K562 (cell line): ENCODE results near the gene KATNAL2. TPM values are rescaled to one million over a fixed set of nuclear protein-coding genes. Genes with fewer than 3 reads are reported as not detected.

Experiments used
- ATAC-seq: fragments of 200-7000 bp; cut with Tn5 transposase; 3 replicates; pipeline ENCODE4 v1.9.1; 2020; ENCODE audit warnings: moderate library complexity
- BruUV-seq: library from RNA; stranded (reverse); fragments of 400-500 nt; replicated peaks from 2 replicates; lab custom pipeline; 2021; lab: Mats Ljungman, UMichigan
- CTCF ChIA-PET: fragments of 300-600 bp; formaldehyde crosslinking; extraction: SDS; loops from one replicate; lab custom pipeline; 2021; ENCODE audit warnings: low intra/inter-chr PET ratio; lab: Yijun Ruan, JAX
- POLR2A ChIA-PET: fragments of 300-600, 350-650 bp; sonication (Branson Sonifier 250); formaldehyde crosslinking; extraction: SDS; loops from one replicate; lab custom pipeline; 2021; ENCODE audit warnings: antibody characterized with exemption, inconsistent platforms; lab: Yijun Ruan, JAX
- DNase-seq, 4 experiments: peaks; one replicate each; pipeline versions ENCODE4 v3.0.0 to v3.0.0-alpha.2; 2011 to 2018; ENCODE audit warnings: low spot score in 3 of 4, mixed read lengths in 3 of 4; ENCODE audit errors: extremely low read depth in 1 of 4
- FAIRE-seq: peaks from 2 replicates; lab custom pipeline; 2011; peaks lifted over from hg19 to GRCh38; lab: Jason Lieb, UNC
- H2AFZ ChIP-seq: 2 replicates; pipeline ENCODE4 v1.6.0; 2011; ENCODE audit warnings: low read depth, low read length, control low read depth, inconsistent platforms
- H3K27ac ChIP-seq: fragments of 200-600 bp; 3 replicates; pipeline ENCODE4 v1.8.0; 2011; ENCODE audit warnings: low read depth, mild to moderate bottlenecking, control low read depth, inconsistent platforms, low read length, moderate library complexity, mixed read lengths; ENCODE audit errors: extremely low read depth
- H3K27me3 ChIP-seq, 2 experiments: fragments of 300-600 bp in 1 of 2; 2 replicates in 1 of 2; 3 replicates in 1 of 2; pipeline versions ENCODE4 v1.6.0 to v1.8.0; 2011; ENCODE audit warnings: inconsistent platforms in 2 of 2, low read length in 2 of 2, mild to moderate bottlenecking in 1 of 2, mixed read lengths in 1 of 2, moderate library complexity in 1 of 2; ENCODE audit not compliant: control insufficient read depth in 2 of 2, insufficient read depth in 2 of 2
- H3K36me3 ChIP-seq: fragments of 300-600 bp; 3 replicates; pipeline ENCODE4 v1.8.0; 2011; ENCODE audit warnings: mild to moderate bottlenecking, low read length, inconsistent platforms; ENCODE audit not compliant: control insufficient read depth, insufficient read depth
- H3K4me1 ChIP-seq, 2 experiments: fragments of 200-600 bp in 1 of 2; replicated peaks in 1 of 2; 2 replicates in 1 of 2; 3 replicates in 1 of 2; pipeline versions ENCODE4 v1.5.1 to v1.8.0; 2011; ENCODE audit warnings: inconsistent platforms in 2 of 2, low read length in 2 of 2, mild to moderate bottlenecking in 1 of 2, mixed read lengths in 1 of 2, moderate library complexity in 1 of 2; ENCODE audit not compliant: control insufficient read depth in 2 of 2, insufficient read depth in 2 of 2
- H3K4me2 ChIP-seq: 2 replicates; pipeline ENCODE4 v1.6.1; 2011; ENCODE audit warnings: low read length, control low read depth, inconsistent platforms, mixed read lengths; ENCODE audit not compliant: insufficient read depth
- H3K4me3 ChIP-seq: fragments of 200-600 bp; sonication (generic), shearing (Covaris generic); 2 replicates; pipeline ENCODE4 v1.5.1; 2016; ENCODE audit warnings: control low read depth, inconsistent platforms
- H3K79me2 ChIP-seq: fragments of 200-600 bp; 3 replicates; pipeline ENCODE4 v1.8.0; 2011; ENCODE audit warnings: low read length, inconsistent platforms; ENCODE audit not compliant: control insufficient read depth, insufficient read depth
- H3K9ac ChIP-seq, 2 experiments: 2 replicates each; pipeline versions ENCODE4 v1.6.0 to v1.6.1; 2011; ENCODE audit warnings: low read depth in 2 of 2, low read length in 2 of 2, control low read depth in 1 of 2, inconsistent platforms in 1 of 2, mild to moderate bottlenecking in 1 of 2, mixed read lengths in 1 of 2; ENCODE audit not compliant: insufficient read depth in 1 of 2
- H3K9me1 ChIP-seq: one replicate; pipeline ENCODE4 v1.6.0; 2011; ENCODE audit warnings: inconsistent platforms, mild to moderate bottlenecking, low read length, moderate library complexity; ENCODE audit not compliant: control insufficient read depth, insufficient read depth
- H3K9me3 ChIP-seq: replicated peaks from 2 replicates; pipeline ENCODE4 v1.5.1; 2011; ENCODE audit warnings: low read depth, low read length, inconsistent platforms; ENCODE audit not compliant: control insufficient read depth, insufficient read depth
- H4K20me1 ChIP-seq: replicated peaks from 2 replicates; pipeline ENCODE4 v1.6.1; 2011; ENCODE audit warnings: low read length, inconsistent platforms, mixed read lengths; ENCODE audit not compliant: control insufficient read depth, insufficient read depth
- CHCHD3 ChIP-seq: fragments of 250-450 bp; sonication (Bioruptor Pico); IDR thresholded peaks from 2 replicates; pipeline ENCODE4 v2.1.2; 2022; ENCODE audit warnings: mild to moderate bottlenecking
- CREB1 ChIP-seq, 2 experiments: sonication (generic) in 1 of 2; formaldehyde crosslinking in 1 of 2; IDR thresholded peaks; 2 replicates each; pipeline versions ENCODE4 v1.6.1 to v1.8.0; 2012 to 2022; ENCODE audit warnings: inconsistent platforms in 1 of 2, mild to moderate bottlenecking in 1 of 2, missing genetic modification reagents in 1 of 2, moderate library complexity in 1 of 2
- HNRNPL ChIP-seq: fragments of 200-400 bp; formaldehyde crosslinking; IDR thresholded peaks from 2 replicates; pipeline ENCODE4 v1.6.1; 2017; ENCODE audit warnings: low read depth, mild to moderate bottlenecking, low read length
- MTF1 ChIP-seq: fragments of 250-450 bp; sonication (Bioruptor Pico); IDR thresholded peaks from 2 replicates; pipeline ENCODE4 v1.9.0; 2021; ENCODE audit warnings: moderate library complexity, mild to moderate bottlenecking, inconsistent platforms, borderline replicate concordance
- NELFE ChIP-seq: IDR thresholded peaks from 2 replicates; pipeline ENCODE4 v1.6.1; 2011; ENCODE audit warnings: mild to moderate bottlenecking; ENCODE audit not compliant: insufficient read depth, insufficient read length
- NFATC3 ChIP-seq: fragments of 450-650 bp; IDR thresholded peaks from 2 replicates; pipeline ENCODE4 v1.6.1; 2017; ENCODE audit warnings: mild to moderate bottlenecking
- NFE2L1 ChIP-seq: fragments of 450-650 bp; IDR thresholded peaks from 2 replicates; pipeline ENCODE4 v1.6.1; 2016; ENCODE audit warnings: missing genetic modification characterization, low read depth, mild to moderate bottlenecking, missing compliant biosample characterization, moderate library complexity, borderline replicate concordance
- PPARD ChIP-seq: fragments of 250-450 bp; sonication (Bioruptor Pico); IDR thresholded peaks from 2 replicates; pipeline ENCODE4 v1.8.0; 2022; ENCODE audit warnings: inconsistent platforms, mild to moderate bottlenecking, moderate library complexity
- TBP ChIP-seq: optimal IDR thresholded peaks from 2 replicates; pipeline ENCODE3; 2011; ENCODE audit warnings: low read depth, low read length, improper control_type of control experiment
- TEAD1 ChIP-seq, 2 experiments: fragments of 450-650 bp in 1 of 2; sonication (generic) in 1 of 2; formaldehyde crosslinking; IDR thresholded peaks; 2 replicates each; pipeline versions ENCODE4 v1.4.0 to v1.8.0; 2020 to 2022; ENCODE audit warnings: mild to moderate bottlenecking in 2 of 2, missing genetic modification reagents in 1 of 2
- ZNF165 ChIP-seq: fragments of 250-450 bp; sonication (Bioruptor Pico); IDR thresholded peaks from 2 replicates; pipeline ENCODE4 v1.4.0; 2020; ENCODE audit warnings: borderline replicate concordance
- WGBS: fragments of 100-300 bp; shearing (Covaris generic); methylation state at CpG from one replicate; pipeline ENCODE4 v1.1.6; 2016; ENCODE audit warnings: low coverage, mixed read lengths; ENCODE audit not compliant: insufficient coverage; ENCODE audit errors: missing lambda C conversion rate; 5-methylcytosine and 5-hydroxymethylcytosine counted together
- in situ Hi-C: fragments of 300-500 bp; cut with MboI; formaldehyde crosslinking; loops from 4 replicates; pipeline ENCODE4 v1.15.0; 2018; ENCODE audit warnings: inconsistent platforms, mixed read lengths
- intact Hi-C: fragments of 100-400 bp; cut with micrococcal nuclease; formaldehyde crosslinking; loops from 2 replicates; pipeline ENCODE4 v1.14.2; 2022
- polyA plus RNA-seq, 8 experiments: library from polyadenylated mRNA; depleted of rRNA in 4 of 8; stranded (reverse) in 5 of 8; unstranded in 3 of 8; fragments of >200 nt; fragmentation: Nextera tagmentation in 2 of 8; fragmentation: Illumina TruSeq in 1 of 8; extraction: Ambion mirVana in 2 of 8; extraction: Trizol in 1 of 8; gene quantifications; 2 replicates each; pipeline versions ENCODE4 v1.2.1 to v1.2.3, GENCODE V29; 2011 to 2014; ENCODE audit warnings: inconsistent platforms in 1 of 8, missing spikeins in 1 of 8
- total RNA-seq, 7 experiments: library from RNA; depleted of rRNA in 6 of 7; stranded (reverse); fragments of >200 nt in 6 of 7; fragmentation: Illumina TruSeq in 2 of 7; extraction: Trizol in 2 of 7; gene quantifications; 2 replicates each; pipeline versions ENCODE4 v1.2.1 to v1.2.3, GENCODE V29; 2011 to 2021; ENCODE audit warnings: low replicate concordance in 1 of 7
- TF ChIP-seq, protein P1 (sequence below), 2 experiments: IDR thresholded peaks; 2 replicates each; pipeline ENCODE4 v1.6.1; 2012; ENCODE audit warnings: improper control_type of control experiment in 2 of 2, low read depth in 2 of 2, low read length in 2 of 2, borderline replicate concordance in 1 of 2
- TF ChIP-seq, protein P2 (sequence below): sonication (generic); formaldehyde crosslinking; IDR thresholded peaks from 2 replicates; pipeline ENCODE4 v1.8.1; 2023; ENCODE audit warnings: missing genetic modification reagents, mild to moderate bottlenecking, borderline replicate concordance
- TF ChIP-seq, protein P3 (sequence below): fragments of 450-650 bp; formaldehyde crosslinking; IDR thresholded peaks from 2 replicates; pipeline ENCODE4 v1.4.0; 2020; ENCODE audit warnings: mild to moderate bottlenecking, mixed read lengths

Gene KATNAL2
- total and polyA plus RNA-seq, 9 of the 15 experiments (the other 6 are each of a cell fraction or from before 2014, with no cell fraction given), result 0.08 to 1.2 (median 0.48) TPM

DNA sequence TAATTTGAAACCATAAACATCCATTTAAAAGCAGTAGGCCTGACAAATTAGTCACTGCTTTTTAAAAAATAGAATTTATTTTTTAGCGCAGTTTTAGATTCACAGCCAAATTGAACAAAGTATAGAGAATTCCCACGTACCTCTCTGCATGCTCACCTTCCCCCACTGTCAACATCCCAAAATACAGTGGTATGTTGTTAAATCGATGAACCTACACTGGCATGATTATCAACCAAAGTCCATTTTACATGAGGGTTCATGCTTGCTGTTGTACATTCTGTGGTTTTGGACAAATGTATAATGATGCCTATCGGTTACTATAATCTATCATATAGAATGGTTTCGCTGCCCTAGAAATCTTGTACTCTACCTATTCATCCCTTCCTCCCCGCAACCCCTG is 123.6 kb downstream of the KATNAL2 start:
- Histone ChIP-seq H3K27ac (no peak overlapping the region), H3K79me2 (no peaks in the 10 kb centered on the region), H3K36me3 (no peaks in the 10 kb centered on the region), H3K4me1 (no peaks in the 10 kb centered on the region), H3K9me1 (no peaks in the 10 kb centered on the region), H3K9ac (no peak overlapping the region), H3K4me3 (no peak overlapping the region), H4K20me1 (no peaks in the 10 kb centered on the region), H2AFZ (no peak overlapping the region), H3K4me2 (no peak overlapping the region), H3K27me3 (peaks cover 0 to 2% of the 10 kb centered on the region in 2 experiments; a peak in 3 of 5 replicates), H3K9me3 (no peaks in the 10 kb centered on the region)
- intact Hi-C loops (no loop called here), in situ Hi-C loops (no loop called here)
- POLR2A ChIA-PET, result no interaction called here
- DNase-seq, result no peak
- CTCF ChIA-PET, result no interaction called here
- no peak for FAIRE-seq
- WGBS, result 6% methylated on average over 6 of the region's 6 CpGs
- BruUV-seq, result no TSS peak
- no peak for ATAC-seq
- TF ChIP-seq NELFE, result no peak
- no peak for TF ChIP-seq HNRNPL
- TF ChIP-seq, protein P1, sequence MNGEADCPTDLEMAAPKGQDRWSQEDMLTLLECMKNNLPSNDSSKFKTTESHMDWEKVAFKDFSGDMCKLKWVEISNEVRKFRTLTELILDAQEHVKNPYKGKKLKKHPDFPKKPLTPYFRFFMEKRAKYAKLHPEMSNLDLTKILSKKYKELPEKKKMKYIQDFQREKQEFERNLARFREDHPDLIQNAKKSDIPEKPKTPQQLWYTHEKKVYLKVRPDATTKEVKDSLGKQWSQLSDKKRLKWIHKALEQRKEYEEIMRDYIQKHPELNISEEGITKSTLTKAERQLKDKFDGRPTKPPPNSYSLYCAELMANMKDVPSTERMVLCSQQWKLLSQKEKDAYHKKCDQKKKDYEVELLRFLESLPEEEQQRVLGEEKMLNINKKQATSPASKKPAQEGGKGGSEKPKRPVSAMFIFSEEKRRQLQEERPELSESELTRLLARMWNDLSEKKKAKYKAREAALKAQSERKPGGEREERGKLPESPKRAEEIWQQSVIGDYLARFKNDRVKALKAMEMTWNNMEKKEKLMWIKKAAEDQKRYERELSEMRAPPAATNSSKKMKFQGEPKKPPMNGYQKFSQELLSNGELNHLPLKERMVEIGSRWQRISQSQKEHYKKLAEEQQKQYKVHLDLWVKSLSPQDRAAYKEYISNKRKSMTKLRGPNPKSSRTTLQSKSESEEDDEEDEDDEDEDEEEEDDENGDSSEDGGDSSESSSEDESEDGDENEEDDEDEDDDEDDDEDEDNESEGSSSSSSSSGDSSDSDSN (IDR thresholded peaks at IDR 0.05; ENCODE audit: borderline replicate concordance in 1 of 2, low read depth in 2 of 2, low read length in 2 of 2), result no peak
- TF ChIP-seq, protein P2, sequence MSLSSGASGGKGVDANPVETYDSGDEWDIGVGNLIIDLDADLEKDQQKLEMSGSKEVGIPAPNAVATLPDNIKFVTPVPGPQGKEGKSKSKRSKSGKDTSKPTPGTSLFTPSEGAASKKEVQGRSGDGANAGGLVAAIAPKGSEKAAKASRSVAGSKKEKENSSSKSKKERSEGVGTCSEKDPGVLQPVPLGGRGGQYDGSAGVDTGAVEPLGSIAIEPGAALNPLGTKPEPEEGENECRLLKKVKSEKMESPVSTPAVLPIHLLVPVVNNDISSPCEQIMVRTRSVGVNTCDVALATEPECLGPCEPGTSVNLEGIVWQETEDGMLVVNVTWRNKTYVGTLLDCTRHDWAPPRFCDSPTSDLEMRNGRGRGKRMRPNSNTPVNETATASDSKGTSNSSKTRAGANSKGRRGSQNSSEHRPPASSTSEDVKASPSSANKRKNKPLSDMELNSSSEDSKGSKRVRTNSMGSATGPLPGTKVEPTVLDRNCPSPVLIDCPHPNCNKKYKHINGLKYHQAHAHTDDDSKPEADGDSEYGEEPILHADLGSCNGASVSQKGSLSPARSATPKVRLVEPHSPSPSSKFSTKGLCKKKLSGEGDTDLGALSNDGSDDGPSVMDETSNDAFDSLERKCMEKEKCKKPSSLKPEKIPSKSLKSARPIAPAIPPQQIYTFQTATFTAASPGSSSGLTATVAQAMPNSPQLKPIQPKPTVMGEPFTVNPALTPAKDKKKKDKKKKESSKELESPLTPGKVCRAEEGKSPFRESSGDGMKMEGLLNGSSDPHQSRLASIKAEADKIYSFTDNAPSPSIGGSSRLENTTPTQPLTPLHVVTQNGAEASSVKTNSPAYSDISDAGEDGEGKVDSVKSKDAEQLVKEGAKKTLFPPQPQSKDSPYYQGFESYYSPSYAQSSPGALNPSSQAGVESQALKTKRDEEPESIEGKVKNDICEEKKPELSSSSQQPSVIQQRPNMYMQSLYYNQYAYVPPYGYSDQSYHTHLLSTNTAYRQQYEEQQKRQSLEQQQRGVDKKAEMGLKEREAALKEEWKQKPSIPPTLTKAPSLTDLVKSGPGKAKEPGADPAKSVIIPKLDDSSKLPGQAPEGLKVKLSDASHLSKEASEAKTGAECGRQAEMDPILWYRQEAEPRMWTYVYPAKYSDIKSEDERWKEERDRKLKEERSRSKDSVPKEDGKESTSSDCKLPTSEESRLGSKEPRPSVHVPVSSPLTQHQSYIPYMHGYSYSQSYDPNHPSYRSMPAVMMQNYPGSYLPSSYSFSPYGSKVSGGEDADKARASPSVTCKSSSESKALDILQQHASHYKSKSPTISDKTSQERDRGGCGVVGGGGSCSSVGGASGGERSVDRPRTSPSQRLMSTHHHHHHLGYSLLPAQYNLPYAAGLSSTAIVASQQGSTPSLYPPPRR (CRISPR knock-in tag), result no peak
- no peak for TF ChIP-seq CREB1 (IDR thresholded peaks at IDR 0.05)
- no peak for TF ChIP-seq CREB1 (CRISPR knock-in tag; IDR thresholded peaks at IDR 0.05)
- no peak for TF ChIP-seq PPARD (CRISPR knock-in tag)
- TF ChIP-seq NFE2L1 (tag), result no peak
- TF ChIP-seq TEAD1 (CRISPR knock-in tag; IDR thresholded peaks at IDR 0.05), result no peak
- no peak for TF ChIP-seq TBP
- TF ChIP-seq MTF1 (CRISPR knock-in tag), result no peak
- TF ChIP-seq ZNF165 (CRISPR knock-in tag), result no peak
- TF ChIP-seq, protein P3, sequence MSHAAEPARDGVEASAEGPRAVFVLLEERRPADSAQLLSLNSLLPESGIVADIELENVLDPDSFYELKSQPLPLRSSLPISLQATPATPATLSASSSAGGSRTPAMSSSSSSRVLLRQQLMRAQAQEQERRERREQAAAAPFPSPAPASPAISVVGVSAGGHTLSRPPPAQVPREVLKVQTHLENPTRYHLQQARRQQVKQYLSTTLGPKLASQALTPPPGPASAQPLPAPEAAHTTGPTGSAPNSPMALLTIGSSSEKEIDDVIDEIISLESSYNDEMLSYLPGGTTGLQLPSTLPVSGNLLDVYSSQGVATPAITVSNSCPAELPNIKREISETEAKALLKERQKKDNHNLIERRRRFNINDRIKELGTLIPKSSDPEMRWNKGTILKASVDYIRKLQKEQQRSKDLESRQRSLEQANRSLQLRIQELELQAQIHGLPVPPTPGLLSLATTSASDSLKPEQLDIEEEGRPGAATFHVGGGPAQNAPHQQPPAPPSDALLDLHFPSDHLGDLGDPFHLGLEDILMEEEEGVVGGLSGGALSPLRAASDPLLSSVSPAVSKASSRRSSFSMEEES, result no peak
- TF ChIP-seq CHCHD3 (CRISPR knock-in tag), result no peak
- no peak for TF ChIP-seq NFATC3
